Measurements from ENCODE around the gene TAF4.

- TF ChIP-seq ARNT (IDR thresholded peaks at IDR 0.05) (no peak), PKNOX1 (IDR thresholded peaks at IDR 0.05) (no peak), TARDBP (IDR thresholded peaks at IDR 0.05) (no peak), HDGF (IDR thresholded peaks at IDR 0.05; ENCODE audit: borderline replicate concordance) (no peak), FOXM1 (IDR thresholded peaks at IDR 0.05; ENCODE audit: borderline replicate concordance) (no peak), SP1 (IDR thresholded peaks at IDR 0.05) (no peak), FOXK2 (IDR thresholded peaks at IDR 0.05) (no peak), ZNF384 (IDR thresholded peaks at IDR 0.05) (no peak), ELF4 (IDR thresholded peaks at IDR 0.05) (no peak), SUZ12 (IDR thresholded peaks at IDR 0.05) (no peak), L3MBTL2 (conservative IDR thresholded peaks at IDR 0.05) (no peak), NFRKB (IDR thresholded peaks at IDR 0.05) (no peak)
Observed at GRCh38 chr20:62103508-62104233, 38.0 kb upstream of the TAF4 start.

Data from HEK293T (cell line).